ENCODE data around the gene APC2. TPM values are rescaled to one million over a fixed set of nuclear protein-coding genes. Genes with fewer than 3 reads are reported as not detected.
A peak's percentile ranks its signal among the peaks of the same experiment; 100 is the strongest.
"Not testable (repeated sequence)": the region's sequence is repeated elsewhere in the genome, so short reads cannot be mapped to it uniquely, and the experiment has no call there.

APC2 gene
- total RNA-seq, 1 donor from 2014 or later = under 0.01 TPM

DNA sequence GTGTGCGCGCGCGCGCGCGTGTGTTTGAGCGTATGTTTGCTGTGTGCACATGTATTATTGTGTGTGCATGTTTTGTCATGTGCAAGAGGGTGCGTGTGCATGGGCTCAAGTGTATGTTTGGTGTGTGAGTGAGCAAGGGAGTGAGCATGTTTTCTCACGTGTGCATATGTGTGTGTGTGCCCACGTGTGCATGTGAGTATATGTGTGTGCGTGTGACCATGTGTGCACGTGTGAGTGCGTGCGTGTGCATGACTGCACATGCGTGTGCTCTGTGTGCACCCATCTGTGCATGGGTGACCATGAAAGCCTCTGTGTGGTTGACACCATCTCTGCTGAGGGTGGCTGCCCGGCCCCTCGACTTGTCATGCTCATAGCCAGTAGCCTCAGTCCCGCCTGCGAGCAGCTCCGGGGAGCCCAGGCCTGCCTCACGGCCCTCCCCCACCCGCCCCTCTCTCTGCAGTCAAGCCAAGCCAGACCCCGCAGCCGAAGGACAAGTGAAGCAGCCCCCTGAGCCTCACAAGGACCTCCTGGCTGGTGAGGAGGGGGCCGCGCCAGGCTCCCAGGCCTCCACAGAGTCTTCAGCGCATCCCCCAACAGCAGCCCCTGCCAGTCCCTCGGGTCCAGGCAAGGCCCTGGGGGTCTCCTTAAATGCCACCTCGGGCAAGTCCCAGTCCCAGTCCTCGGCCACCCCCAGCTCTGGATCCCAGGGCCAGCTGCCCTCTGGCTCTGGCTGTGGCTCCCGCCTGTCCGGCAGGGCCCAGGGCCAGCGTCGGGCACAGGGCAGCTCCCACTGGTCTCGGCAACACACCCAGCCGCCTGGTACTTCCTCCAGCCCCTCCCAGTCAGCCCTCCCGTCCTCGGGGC is 47.0 kb downstream of the APC2 start:
- TF ChIP-seq, protein P1, sequence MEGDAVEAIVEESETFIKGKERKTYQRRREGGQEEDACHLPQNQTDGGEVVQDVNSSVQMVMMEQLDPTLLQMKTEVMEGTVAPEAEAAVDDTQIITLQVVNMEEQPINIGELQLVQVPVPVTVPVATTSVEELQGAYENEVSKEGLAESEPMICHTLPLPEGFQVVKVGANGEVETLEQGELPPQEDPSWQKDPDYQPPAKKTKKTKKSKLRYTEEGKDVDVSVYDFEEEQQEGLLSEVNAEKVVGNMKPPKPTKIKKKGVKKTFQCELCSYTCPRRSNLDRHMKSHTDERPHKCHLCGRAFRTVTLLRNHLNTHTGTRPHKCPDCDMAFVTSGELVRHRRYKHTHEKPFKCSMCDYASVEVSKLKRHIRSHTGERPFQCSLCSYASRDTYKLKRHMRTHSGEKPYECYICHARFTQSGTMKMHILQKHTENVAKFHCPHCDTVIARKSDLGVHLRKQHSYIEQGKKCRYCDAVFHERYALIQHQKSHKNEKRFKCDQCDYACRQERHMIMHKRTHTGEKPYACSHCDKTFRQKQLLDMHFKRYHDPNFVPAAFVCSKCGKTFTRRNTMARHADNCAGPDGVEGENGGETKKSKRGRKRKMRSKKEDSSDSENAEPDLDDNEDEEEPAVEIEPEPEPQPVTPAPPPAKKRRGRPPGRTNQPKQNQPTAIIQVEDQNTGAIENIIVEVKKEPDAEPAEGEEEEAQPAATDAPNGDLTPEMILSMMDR (IDR thresholded peaks at IDR 0.05; ENCODE audit: insufficient read depth, low read length, severe bottlenecking) = no peak
- Histone ChIP-seq H3K4me3 (ENCODE audit: low read depth, low read length) (no peak overlapping the region), H3K27me3 (ENCODE audit: control insufficient read depth, insufficient read depth, low read length) (no peaks in the 10 kb centered on the region), H3K36me3 (ENCODE audit: control insufficient read depth, insufficient read depth, low read length) (no peaks in the 10 kb centered on the region)
- DNase-seq (ENCODE audit: low read depth) (no peak), FAIRE-seq (peak; percentile 87)

DNA sequence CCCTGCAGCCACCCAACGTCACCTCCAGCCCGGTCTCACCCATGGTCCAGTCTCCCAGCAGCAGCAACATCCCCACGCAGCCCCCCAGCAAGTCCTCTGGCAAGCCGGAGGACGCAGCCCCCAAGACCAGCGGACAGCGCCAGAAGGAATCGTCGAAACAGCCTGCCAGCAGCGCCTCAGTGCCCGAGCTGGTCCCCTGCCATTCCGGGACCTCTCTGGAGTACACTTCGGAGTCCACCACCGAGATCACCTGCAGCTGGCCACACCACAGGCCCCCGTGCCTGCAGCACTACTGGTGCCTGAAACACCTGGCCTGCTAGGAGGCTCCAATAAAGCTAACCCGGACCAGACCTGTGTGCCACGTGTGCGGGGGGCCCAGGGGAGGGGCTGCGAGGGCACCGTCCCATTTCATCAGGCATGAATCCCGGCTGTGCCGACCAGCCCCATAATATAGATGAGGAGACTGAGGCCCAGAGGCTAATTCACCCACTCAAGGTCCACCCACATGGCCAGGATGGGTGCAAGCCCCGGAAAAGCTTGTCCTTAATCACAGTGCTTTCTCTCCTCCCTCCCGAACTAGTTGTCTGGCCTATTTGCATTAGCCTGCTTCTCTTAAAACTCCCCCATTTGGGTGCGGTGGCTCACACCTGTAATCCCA is 47.8 kb downstream of the APC2 start:
- Histone ChIP-seq H3K4me3 (ENCODE audit: low read depth, low read length) (no peak overlapping the region), H3K27me3 (ENCODE audit: control insufficient read depth, insufficient read depth, low read length) (no peaks in the 10 kb centered on the region), H3K36me3 (ENCODE audit: control insufficient read depth, insufficient read depth, low read length) (no peaks in the 10 kb centered on the region)
- FAIRE-seq (no peak), DNase-seq (ENCODE audit: low read depth) (no peak)
- TF ChIP-seq, protein P1 (IDR thresholded peaks at IDR 0.05; ENCODE audit: insufficient read depth, low read length, severe bottlenecking) = no peak

DNA sequence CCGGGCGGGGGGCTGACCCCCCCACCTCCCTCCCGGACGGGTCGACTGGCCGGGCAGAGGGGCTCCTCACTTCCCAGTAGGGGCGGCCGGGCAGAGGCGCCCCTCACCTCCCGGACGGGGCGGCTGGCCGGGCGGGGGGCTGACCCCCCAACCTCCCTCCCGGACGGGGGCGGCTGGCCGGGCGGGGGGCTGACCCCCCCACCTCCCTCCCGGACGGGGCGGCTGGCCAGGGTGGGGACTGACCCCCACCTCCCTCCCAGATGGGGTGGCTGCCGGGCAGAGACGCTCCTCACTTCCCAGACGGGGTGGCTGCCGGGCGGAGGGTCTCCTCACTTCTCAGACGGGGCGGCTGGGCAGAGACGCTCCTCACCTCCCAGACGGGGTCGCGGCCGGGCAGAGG is 49.3 kb downstream of the APC2 start:
- not testable (repeated sequence) for H3K27me3 ChIP-seq (ENCODE audit: control insufficient read depth, insufficient read depth, low read length); FAIRE-seq

DNA sequence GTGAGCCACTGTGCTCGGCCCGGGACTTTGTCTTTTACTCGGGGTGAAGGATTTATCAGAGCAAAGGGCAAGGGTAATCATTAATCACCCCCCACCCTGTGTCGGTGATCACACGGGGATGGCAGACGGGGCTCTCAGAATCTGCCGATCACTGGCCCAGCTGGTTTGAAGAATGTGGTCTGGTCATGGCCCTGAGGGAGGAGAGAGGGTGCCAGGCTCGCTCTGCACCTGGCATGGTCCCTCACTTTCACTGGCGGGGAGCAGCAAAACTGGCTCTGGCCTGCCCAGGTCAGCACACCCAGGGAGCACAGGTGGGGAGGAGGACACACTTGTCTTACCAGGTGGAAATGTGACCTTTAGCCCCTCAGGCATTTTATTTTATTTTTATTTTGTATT is 51.3 kb downstream of the APC2 start:
- Histone ChIP-seq H3K36me3 (ENCODE audit: control insufficient read depth, insufficient read depth, low read length) (peaks cover 1% of the 10 kb centered on the region), H3K27me3 (ENCODE audit: control insufficient read depth, insufficient read depth, low read length) (no peaks in the 10 kb centered on the region), H3K4me3 (ENCODE audit: low read depth, low read length) (no peak overlapping the region)
- no peak for FAIRE-seq
- TF ChIP-seq, protein P1 (IDR thresholded peaks at IDR 0.05; ENCODE audit: insufficient read depth, low read length, severe bottlenecking) = no peak
- no peak for DNase-seq (ENCODE audit: low read depth)

More for the DNA sequence above, 49.3 kb downstream of the APC2 start:
- H3K4me3 ChIP-seq (ENCODE audit: low read depth, low read length); H3K36me3 ChIP-seq (ENCODE audit: control insufficient read depth, insufficient read depth, low read length); DNase-seq (ENCODE audit: low read depth): not testable (repeated sequence)

DNA sequence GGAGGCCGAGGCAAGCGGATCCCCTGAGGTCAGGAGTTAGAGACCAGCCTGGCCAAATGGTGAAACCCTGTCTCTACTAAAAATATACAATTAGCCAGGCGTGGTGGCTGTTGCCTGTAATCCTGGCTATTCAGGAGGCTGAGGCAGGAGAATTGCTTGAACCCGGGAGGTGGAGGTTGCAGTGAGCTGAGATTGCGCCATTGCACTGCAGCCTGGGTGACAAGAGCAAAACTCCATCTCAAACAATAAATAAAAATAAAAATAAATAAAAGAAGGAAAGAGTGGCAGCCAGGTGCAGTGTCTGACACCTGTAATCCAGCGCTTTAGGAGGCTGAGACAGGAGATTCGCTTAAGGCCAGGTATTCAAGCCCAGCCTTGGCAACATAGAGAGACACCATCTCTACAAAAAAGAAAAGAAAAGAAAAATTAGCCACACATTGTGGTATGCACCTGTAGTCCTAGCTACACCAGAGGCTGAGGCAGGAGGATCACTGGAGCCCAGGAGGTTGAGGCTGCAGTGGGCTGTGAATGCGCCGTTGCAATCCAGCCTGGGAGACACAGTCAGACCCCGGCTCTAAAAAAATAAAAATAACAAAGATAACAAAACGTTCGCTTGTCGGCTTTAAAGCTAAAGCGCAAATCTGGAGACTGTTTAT is 52.6 kb downstream of the APC2 start:
- no peak for DNase-seq (ENCODE audit: low read depth)
- Histone ChIP-seq H3K36me3 (ENCODE audit: control insufficient read depth, insufficient read depth, low read length) (peaks cover 1% of the 10 kb centered on the region), H3K4me3 (ENCODE audit: low read depth, low read length) (no peak overlapping the region), H3K27me3 (ENCODE audit: control insufficient read depth, insufficient read depth, low read length) (no peaks in the 10 kb centered on the region)
- TF ChIP-seq, protein P1 (IDR thresholded peaks at IDR 0.05; ENCODE audit: insufficient read depth, low read length, severe bottlenecking) = no peak
- no peak for FAIRE-seq

All from bronchial epithelial cell (primary cell).